ENCODE measurements around the gene AKNA.

AKNA gene

GRCh38 chr9:114413861-114414301, 26.1 kb upstream of the AKNA start:
- no peak for DNase-seq

DNA sequence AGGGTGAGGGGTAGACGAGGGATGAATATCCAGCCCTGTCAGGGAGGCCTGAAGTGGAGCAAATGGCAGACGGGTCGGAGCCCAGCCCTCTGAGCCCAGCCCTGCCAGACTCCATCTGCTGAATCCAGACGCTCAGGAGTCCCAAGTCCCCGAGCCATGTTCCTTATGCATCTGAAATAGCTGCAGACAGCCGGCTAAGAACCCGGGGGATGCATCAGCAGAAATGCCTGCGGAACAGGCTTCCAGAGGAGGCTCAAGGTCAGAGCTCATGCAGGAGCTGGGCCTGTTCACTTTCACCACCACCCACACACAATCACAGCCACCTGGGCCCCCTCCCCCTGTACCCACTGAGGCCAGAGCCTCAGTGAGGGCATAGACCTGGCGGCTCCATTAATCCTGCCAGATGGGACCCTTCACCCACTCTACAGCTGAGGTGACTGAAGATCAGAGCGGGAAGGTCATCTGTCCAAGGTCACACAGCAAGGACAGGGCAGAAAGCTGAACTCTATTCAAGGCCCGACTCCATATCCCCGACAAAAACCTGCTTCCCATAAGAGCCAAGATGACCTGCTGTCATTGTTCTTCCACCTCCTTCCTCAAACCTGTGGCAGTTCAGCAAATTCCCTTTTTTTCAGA, 24.4 kb upstream of the AKNA start:
- DNase-seq: no peak

DNA sequence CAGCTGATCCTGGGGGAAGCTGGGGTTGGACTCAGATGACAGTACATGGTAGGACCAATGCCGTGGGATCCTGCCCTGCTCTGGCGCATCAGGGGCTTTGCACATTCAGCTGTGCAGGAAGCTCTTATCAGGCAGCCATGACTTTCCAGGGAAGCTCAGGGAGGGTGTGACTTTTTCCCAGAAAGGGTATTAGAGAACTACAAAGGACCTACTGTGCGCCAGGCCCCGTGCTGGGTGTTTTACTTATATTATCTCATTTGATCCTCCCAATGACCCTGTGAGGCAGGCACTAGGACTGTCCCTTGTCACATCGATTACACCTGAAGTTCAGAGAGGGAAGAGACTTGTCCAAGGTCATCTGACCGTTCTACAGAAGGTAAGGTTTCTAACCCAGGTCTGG, 23.7 kb upstream of the AKNA start:
- DNase-seq: no peak

- DNase-seq: no peak
Measured at GRCh38 chr9:114410910-114411309, 23.1 kb upstream of the AKNA start.

GRCh38 chr9:114409842-114410241, 22.1 kb upstream of the AKNA start:
- no peak for DNase-seq

DNA sequence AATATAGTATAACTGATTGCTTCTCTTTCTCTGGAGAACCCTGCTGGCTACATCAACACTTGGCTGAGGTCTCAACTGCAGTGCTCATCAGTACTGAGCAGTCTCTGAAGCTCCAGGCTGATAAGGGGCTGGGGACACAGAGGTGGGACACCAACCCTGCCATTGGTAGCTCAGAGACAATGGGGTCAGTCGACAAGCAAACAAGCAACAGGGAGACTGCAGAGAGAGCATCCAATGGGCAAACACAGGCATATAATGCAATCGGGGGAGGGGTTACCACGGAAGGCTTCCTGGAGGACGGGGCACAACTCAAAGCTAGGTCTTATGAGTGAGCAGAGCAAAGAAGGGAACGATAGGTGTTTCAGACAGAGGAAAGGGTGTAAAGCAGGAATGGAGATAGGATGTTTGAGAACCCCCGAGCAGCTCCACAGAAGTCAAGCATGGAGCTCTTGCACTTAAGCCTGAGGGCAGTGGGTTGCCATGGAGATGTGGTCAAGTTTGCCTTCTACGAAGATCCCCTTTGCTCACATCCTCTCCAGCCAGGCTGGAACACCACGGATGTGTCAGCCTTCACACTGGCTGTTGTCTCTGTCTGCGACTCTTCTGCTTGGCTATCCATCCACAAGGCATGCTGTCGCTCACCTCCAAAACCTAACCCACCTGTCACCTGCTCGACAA, 21.5 kb upstream of the AKNA start:
- no peak for DNase-seq

DNA sequence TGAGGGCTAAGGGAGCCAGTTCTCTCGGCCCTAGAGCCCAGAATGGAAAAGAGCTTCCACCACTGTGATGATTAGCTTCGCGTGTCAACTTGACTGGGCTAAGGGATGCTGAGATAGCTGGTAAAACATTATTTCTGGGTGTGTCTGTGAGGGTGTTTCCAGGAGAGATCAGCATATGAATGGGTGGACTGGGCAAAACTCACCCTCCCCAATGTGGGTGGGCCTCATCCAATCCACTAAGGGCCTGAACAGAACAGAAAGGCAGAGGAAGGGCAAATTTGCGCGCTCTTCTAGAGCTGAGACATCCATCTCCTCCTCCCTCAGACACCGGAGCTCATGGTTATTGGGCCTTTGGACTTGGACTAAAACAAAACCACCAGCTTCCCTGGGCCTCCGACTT, 20.9 kb upstream of the AKNA start:
- DNase-seq: no peak

- DNase-seq: no peak
Measured at GRCh38 chr9:114407889-114408288, 20.1 kb upstream of the AKNA start.

GRCh38 chr9:114406441-114406840, 18.7 kb upstream of the AKNA start:
- no peak for DNase-seq

- peak; percentile 7 to 69 for DNase-seq
Measured at GRCh38 chr9:114405294-114406034, 17.7 kb upstream of the AKNA start.

DNA sequence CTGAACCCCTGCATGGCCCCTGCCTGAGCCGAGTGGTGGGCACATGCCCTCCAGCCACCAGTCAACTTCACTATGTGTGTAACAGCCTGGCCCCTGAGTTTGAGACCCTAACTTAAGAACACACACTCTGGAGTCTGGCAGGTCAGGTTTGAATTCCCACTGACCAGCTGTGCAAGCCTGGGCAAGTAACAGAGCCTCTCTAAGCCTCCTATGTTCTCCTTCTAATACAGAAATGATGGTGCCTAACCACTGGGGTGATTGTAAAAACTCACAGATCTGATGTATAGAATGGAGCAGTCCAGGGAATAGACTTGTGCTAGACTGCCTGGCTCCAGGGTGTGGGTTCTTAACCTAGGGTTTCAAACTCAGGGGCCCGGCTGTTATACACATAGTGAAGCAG, 16.7 kb upstream of the AKNA start:
- no peak for DNase-seq

GRCh38 chr9:114403153-114403756, 15.5 kb upstream of the AKNA start:
- DNase-seq: no peak

GRCh38 chr9:114401344-114401743, 13.6 kb upstream of the AKNA start:
- DNase-seq: no peak

- no peak for DNase-seq
Measured at GRCh38 chr9:114400772-114401171, 13.0 kb upstream of the AKNA start.

DNA sequence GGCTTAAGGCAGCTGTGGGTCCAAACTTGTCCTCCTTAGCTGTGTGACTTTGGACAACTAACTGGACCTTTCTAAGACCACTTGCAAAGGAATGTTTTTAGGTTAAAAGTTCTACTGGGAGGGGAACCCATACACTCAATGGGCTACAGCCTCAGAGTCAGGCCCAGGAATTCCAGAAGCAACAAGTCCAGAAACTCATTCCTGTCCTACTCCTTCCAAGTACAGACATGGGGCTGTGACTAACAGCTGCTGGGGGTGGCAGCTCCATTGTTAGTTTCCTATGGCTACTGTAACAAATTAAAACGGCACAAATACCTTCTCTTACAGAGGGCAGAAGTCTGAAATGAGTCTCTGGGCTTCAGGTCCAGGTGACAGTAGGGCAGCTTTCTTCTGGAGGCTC, 12.4 kb upstream of the AKNA start:
- DNase-seq: no peak

- no peak for DNase-seq
Measured at GRCh38 chr9:114399381-114399780, 11.6 kb upstream of the AKNA start.

- DNase-seq: peak; percentile 31 to 87
Measured at GRCh38 chr9:114397848-114398605, 10.2 kb upstream of the AKNA start.

GRCh38 chr9:114397219-114397847, 9.6 kb upstream of the AKNA start:
- no peak for DNase-seq

DNA sequence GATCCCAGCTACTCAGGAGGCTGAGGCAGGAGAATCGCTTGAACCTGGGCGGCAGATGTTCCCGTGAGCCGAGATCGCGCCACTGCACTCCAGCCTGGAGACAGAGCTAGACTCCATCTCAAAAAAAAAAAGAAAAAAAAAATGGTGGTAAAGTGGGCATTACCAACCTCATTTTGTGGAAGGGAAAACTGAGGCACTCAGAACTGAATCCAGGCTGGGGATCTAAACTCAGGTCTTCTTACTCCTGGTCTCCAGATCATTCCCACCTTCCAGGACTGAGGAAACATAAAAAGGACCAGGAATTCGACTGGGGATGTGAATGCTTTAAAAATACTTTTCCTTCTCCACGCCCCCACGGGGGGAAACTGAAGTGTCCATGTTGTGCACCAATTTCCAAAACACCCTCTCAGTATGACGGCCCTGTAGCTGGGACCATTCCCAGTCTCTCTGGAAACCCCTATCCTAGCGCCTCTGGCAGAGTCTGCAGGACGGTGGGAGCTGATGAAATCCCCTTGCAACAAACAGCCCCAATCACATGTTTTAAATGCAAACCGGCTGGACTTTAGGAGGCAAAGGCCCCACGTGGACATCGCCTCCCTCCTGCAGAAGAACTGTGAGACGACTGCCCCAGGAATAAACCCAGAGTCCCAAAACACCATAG, 8.9 kb upstream of the AKNA start:
- DNase-seq: no peak

GRCh38 chr9:114395768-114396167, 8.0 kb upstream of the AKNA start:
- DNase-seq: no peak

DNA sequence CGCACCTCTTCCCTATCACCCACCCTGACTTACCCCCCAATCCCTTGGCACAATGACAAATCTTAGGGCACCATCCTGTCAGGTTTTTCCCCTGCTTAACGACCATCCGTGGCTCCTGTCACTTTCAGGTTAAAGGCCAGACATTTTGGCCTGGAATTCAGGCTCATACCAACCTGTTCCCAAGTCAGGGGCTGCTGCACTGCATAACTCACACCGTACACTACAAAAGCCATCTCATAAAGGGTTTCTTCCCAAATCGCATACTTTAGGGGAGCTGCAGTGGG, 7.5 kb upstream of the AKNA start:
- DNase-seq: no peak
